CD4-positive, alpha-beta T cell (primary cell): ENCODE data around the gene ANTXR1. TPM values are rescaled to one million over a fixed set of nuclear protein-coding genes. Genes with fewer than 3 reads are reported as not detected.

Source experiments
- ATAC-seq: fragments of 200-7000 bp; cut with Tn5 transposase; one replicate; pipeline ENCODE4 v1.10.0; 2022; ENCODE audit warnings: mild to moderate bottlenecking; ENCODE audit not compliant: poor library complexity
- CTCF ChIA-PET: fragments of 350-600 bp; sonication (Branson Sonifier 250); formaldehyde crosslinking; loops from one replicate; lab custom pipeline; 2021; ENCODE audit warnings: antibody characterized with exemption, inconsistent platforms; lab: Charles Lee
- POLR2A ChIA-PET: fragments of 350-600 bp; sonication (Branson Sonifier 250); formaldehyde crosslinking; loops from one replicate; lab custom pipeline; 2021; ENCODE audit warnings: antibody characterized with exemption, inconsistent platforms; lab: Charles Lee
- DNase-seq, 14 experiments: peaks; one replicate each; pipeline ENCODE4 v3.0.0-alpha.2; 2013 to 2020; ENCODE audit warnings: mixed read lengths in 2 of 14
- H3K27ac ChIP-seq, 2 donors: one replicate each; pipeline versions ENCODE4 v1.5.1 to v1.7.0; 2013; ENCODE audit warnings: low read length in 2 of 2, low read depth in 1 of 2, mild to moderate bottlenecking in 1 of 2
- H3K27me3 ChIP-seq, 2 experiments: 1 replicate in 1 of 2; 2 replicates in 1 of 2; pipeline versions ENCODE4 v1.6.1 to v1.7.0; 2013; ENCODE audit warnings: low read length in 2 of 2, control low read depth in 1 of 2, mild to moderate bottlenecking in 1 of 2, moderate library complexity in 1 of 2; ENCODE audit not compliant: insufficient read depth in 2 of 2, control insufficient read depth in 1 of 2
- H3K36me3 ChIP-seq: one replicate; pipeline ENCODE4 v1.6.1; 2013; ENCODE audit warnings: low read length, control low read depth; ENCODE audit not compliant: insufficient read depth
- H3K4me1 ChIP-seq: one replicate; pipeline ENCODE4 v1.6.1; 2013; ENCODE audit warnings: low read length, control low read depth; ENCODE audit not compliant: insufficient read depth
- H3K4me3 ChIP-seq: one replicate; pipeline ENCODE4 v1.5.1; 2013; ENCODE audit warnings: mild to moderate bottlenecking, low read length, moderate library complexity
- H3K9me3 ChIP-seq, 2 experiments: 1 replicate in 1 of 2; 2 replicates in 1 of 2; pipeline versions ENCODE4 v1.6.1 to v1.7.0; 2013; ENCODE audit warnings: low read length in 2 of 2, mild to moderate bottlenecking in 2 of 2, control low read depth in 1 of 2, moderate library complexity in 1 of 2; ENCODE audit not compliant: control insufficient read depth in 1 of 2, insufficient read depth in 1 of 2
- H3K27ac Mint-ChIP-seq: one replicate; pipeline ENCODE4 v1.8.0; 2020; ENCODE audit warnings: mixed read lengths
- H3K27me3 Mint-ChIP-seq: one replicate; pipeline ENCODE4 v1.8.0; 2021; ENCODE audit warnings: mixed read lengths
- H3K36me3 Mint-ChIP-seq: one replicate; pipeline ENCODE4 v1.8.0; 2021; ENCODE audit warnings: low read depth, mixed read lengths
- H3K4me1 Mint-ChIP-seq: one replicate; pipeline ENCODE4 v1.8.0; 2021; ENCODE audit warnings: low read depth, mixed read lengths
- H3K4me3 Mint-ChIP-seq: one replicate; pipeline ENCODE4 v1.8.0; 2020; ENCODE audit warnings: mild to moderate bottlenecking, mixed read lengths
- H3K9me3 Mint-ChIP-seq: one replicate; pipeline ENCODE4 v1.8.0; 2020; ENCODE audit warnings: mixed read lengths
- CTCF ChIP-seq: fragments of 200-600 bp; IDR thresholded peaks from one replicate; pipeline ENCODE4 v1.8.0; 2022; ENCODE audit warnings: antibody characterized with exemption, mild to moderate bottlenecking
- intact Hi-C, 2 experiments: fragments of 100-400 bp; cut with DNase I in 1 of 2; cut with micrococcal nuclease in 1 of 2; formaldehyde crosslinking; loops; one replicate each; pipeline versions ENCODE4 v1.15.1 to v1.9.0; 2023 to 2025; cut with DNase I, micrococcal nuclease
- total RNA-seq, 174 experiments: library from RNA in 2 of 174; stranded (reverse) in 2 of 174; gene quantifications; one replicate each; pipeline ENCODE4 v1.2.3 and lab custom pipeline; 2021 to 2026

Gene ANTXR1
- total RNA-seq, 2 experiments from 2014 or later, result not detected

DNA sequence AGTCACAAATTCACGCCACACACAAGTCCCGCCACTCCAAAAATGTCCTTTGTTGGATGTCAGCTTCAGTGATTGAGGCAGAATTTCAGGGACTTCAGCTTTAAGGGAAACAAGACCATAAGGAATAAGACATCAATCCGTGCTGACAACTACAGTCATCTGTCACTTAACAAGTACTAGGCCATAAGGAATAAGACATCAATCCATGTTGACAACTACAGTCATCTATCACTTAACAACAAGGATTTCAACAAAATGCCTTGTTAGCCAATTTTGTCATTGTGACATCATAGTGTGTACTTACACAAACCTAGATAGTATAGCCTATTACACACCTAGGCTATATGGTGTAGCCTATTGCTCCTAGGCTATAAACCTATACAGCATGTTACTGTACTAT lies 58.0 kb downstream of the ANTXR1 start:
- Mint-ChIP-seq H3K9me3 (no peaks in the 10 kb centered on the region), H3K27me3 (peaks cover 22% of the 10 kb centered on the region), H3K4me3 (no peak overlapping the region), H3K36me3 (no peaks in the 10 kb centered on the region), H3K27ac (no peak overlapping the region), H3K4me1 (no peaks in the 10 kb centered on the region)
- intact Hi-C loops, result no loop called here
- ChIA-PET CTCF (no interaction called here), POLR2A (no interaction called here)
- no peaks in the 10 kb centered on the region for H3K4me1 ChIP-seq
- no peaks in the 10 kb centered on the region for H3K9me3 ChIP-seq
- no peak overlapping the region for H3K27ac ChIP-seq
- TF ChIP-seq CTCF, result no peak
- no peak for DNase-seq
- no peaks in the 10 kb centered on the region for H3K36me3 ChIP-seq
- H3K4me3 ChIP-seq, result no peak overlapping the region
- H3K27me3 ChIP-seq, result no peaks in the 10 kb centered on the region
- ATAC-seq, result no peak

DNA sequence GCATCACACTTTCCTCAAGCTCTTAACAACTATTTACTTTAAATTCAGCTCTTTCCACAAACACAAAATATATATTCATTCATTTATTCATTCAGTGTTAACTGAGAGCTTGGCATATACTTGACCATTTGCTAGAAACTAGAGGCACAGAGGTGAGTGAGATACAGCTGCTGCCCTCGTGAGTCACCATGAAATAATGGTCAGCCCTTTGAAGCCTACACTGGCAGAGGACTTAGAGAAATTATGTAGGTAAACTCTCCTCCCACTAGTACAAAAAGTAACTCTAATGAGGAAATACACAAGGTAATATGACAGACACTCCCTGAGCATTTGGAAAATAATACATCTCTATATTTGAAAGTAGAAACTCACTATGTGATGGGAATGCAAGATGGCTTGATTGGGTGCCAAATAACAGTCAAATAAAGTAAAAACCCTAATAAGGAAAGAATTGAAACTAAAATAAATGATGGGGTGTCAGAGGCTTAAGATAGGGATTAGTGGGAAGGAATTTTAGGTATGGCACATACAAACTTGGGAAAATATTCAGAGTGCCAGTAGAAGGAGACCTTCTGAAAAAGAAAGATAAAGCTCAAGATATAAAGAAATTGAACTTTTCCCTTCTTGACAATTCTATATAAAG lies 61.1 kb downstream of the ANTXR1 start:
- Mint-ChIP-seq H3K27me3 (peaks cover 16% of the 10 kb centered on the region), H3K4me3 (no peak overlapping the region), H3K27ac (no peak overlapping the region), H3K9me3 (no peaks in the 10 kb centered on the region), H3K36me3 (no peaks in the 10 kb centered on the region), H3K4me1 (no peaks in the 10 kb centered on the region)
- ATAC-seq (no peak), DNase-seq (no peak)
- no peaks in the 10 kb centered on the region for H3K36me3 ChIP-seq
- H3K4me1 ChIP-seq, result no peaks in the 10 kb centered on the region
- CTCF ChIA-PET, result no interaction called here
- intact Hi-C loops, result no loop called here
- H3K4me3 ChIP-seq, result no peak overlapping the region
- POLR2A ChIA-PET, result no interaction called here
- peaks cover 0 to 2% of the 10 kb centered on the region in 2 experiments for H3K27me3 ChIP-seq
- TF ChIP-seq CTCF, result no peak
- no peaks in the 10 kb centered on the region for H3K9me3 ChIP-seq
- H3K27ac ChIP-seq, result no peak overlapping the region

DNA sequence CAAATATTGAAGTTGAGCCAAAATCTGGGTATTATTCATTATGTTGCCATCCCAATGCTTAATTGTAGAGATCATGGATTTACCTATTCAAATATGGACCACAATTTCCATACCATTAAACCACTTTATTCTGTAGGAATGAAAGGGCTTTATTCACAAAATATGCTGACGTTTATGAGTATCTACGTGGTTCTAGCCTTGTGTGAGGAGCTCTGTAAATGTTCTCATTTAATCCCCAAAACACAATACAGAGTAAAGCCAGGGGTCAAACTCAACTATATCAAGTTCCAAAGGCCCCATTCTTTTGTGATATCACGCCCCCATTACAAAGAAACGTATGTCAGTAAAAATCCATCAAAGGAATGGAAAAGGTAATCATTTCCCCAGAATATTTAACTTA lies 61.9 kb downstream of the ANTXR1 start:
- ChIA-PET POLR2A (no interaction called here), CTCF (no interaction called here)
- Histone ChIP-seq H3K4me3 (no peak overlapping the region), H3K27ac (no peak overlapping the region), H3K27me3 (peaks cover 0 to 2% of the 10 kb centered on the region in 2 experiments), H3K36me3 (no peaks in the 10 kb centered on the region), H3K4me1 (no peaks in the 10 kb centered on the region), H3K9me3 (no peaks in the 10 kb centered on the region)
- H3K4me3 Mint-ChIP-seq, result no peak overlapping the region
- no peaks in the 10 kb centered on the region for H3K9me3 Mint-ChIP-seq
- no peak for TF ChIP-seq CTCF
- peaks cover 18% of the 10 kb centered on the region for H3K27me3 Mint-ChIP-seq
- ATAC-seq (no peak), DNase-seq (no peak)
- intact Hi-C loops, result no loop called here
- H3K4me1 Mint-ChIP-seq, result no peaks in the 10 kb centered on the region
- H3K36me3 Mint-ChIP-seq, result no peaks in the 10 kb centered on the region
- H3K27ac Mint-ChIP-seq, result no peak overlapping the region
